GM19099 (cell line): ENCODE measurements around the gene ERAL1.

ENCODE experiments used
- POLR2A ChIP-seq: IDR thresholded peaks from 3 replicates; pipeline ENCODE4 v1.6.1; 2011; ENCODE audit warnings: low read depth; ENCODE audit not compliant: insufficient read length; ENCODE audit errors: extremely low read depth

Gene ERAL1

DNA sequence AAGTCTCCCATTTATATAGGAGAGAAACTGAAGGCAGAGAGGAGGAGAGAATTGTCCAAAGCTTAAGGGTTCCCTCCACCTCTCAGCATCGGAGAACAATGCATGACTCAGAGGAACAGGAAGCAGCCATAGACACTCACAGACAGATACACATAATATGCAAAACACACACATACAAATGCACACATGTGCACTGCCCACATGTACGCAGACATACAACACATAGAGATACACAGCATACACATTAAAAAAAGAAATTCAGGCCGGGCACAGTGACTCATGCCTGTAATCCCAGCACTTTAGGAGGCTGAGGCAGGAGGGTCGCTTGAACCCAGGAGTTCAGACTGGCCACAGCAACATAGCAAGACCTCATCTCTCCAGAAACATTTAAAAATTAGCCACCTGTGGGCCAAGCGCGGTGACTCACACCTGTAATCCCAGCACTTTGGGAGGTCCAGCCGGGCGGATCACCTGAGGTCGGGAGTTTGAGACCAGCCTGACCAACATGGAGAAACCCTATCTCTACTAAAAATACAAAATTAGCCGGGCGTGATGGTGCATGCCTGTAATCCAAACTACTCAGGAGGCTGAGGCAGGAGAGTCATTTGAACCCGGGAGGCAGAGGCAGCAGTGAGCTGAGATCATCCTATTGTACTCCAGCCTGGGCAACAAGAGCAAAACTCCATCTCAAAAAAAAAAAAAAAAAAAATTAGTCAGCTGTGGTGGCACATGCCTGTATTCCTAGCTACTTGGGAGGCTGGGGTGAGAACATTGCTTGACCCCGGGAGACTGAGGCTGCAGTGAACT is 11.3 kb downstream of the ERAL1 start:
- TF ChIP-seq POLR2A: no peak

DNA sequence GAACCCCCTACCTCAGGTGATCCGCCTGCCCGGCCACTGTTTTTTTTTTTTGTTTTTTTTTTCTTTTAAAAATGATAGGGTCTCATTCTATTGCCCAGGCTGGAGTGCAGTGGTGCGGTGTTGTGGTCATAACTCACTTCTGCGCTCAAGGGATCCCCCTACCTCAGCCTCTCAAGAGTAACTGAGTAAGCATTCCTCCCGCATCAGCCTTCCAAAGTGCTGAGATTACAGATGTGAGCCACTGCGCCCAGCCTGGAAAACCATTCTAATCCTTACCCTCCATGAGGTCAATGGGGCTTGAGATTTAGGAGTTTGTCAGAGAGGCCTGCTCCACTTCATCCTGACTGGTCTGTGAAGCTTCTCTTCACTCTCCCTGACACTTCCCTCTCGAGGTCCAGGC is 12.5 kb downstream of the ERAL1 start:
- no peak for TF ChIP-seq POLR2A

DNA sequence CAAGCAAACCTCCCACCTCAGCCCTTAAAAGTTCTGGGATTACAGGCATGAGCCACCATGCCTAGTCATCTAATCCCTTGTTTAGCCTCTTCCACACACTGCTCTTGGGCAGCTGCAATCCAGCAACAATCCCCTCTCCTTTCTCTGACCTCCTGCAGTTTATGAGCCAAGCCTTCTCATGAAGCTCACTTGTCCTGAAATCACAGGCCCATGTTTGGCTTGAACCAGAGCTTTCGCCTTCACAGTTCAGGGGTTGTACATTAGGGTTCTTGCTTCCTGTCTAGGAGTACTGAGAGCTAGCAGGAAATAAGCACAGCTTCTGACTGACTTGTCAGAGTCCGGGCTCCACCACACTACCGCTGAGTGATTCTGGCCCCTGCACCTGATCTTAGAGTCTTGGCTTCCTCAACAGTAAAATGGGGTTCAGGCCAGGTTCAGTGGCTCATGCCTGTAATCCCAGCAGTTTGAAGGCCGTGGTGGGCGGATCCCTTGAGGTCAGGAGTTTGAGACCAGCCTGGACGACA is 16.3 kb downstream of the ERAL1 start:
- TF ChIP-seq POLR2A: peak; percentile 47

DNA sequence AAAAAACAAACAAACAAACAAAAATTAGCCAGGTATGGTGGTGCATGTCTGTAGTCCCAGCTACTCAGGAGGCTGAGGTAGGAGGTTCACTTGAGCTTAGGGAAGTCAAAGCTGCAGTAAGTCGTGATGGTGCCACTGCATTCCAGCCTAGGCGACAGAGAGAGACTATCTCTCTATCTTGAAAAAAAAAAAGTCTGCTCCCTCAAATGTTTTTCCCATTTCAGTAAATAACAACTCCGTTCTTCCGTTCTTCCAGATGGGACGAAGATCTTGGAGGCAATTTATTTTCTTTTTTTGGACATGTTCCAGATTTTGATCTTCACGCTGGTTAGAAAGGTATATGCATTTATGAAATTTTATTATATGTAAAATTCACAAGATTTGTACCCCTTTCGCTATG is 19.0 kb downstream of the ERAL1 start:
- TF ChIP-seq POLR2A: no peak

DNA sequence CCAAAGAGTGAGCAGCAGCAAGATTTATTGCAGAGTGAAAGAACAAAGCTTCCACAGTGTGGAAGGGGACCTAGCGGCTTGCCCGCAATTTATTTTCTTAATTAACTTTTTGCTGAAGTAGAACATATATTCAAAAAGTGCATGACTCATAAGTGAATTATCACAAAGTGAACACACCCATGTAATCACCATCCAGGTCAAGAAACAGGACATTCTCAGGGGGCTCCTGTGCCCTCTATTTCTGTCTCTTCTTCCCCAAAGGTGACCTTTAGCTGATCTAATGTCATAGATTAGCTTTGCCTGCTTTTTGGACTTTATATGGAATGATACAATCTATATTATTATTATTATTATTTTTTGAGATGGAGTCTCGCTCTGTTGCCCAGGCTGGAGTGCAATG is 19.9 kb downstream of the ERAL1 start:
- no peak for TF ChIP-seq POLR2A

- no peak for TF ChIP-seq POLR2A
Observed at GRCh38 chr17:28875848-28876550, 21.2 kb downstream of the ERAL1 start.

DNA sequence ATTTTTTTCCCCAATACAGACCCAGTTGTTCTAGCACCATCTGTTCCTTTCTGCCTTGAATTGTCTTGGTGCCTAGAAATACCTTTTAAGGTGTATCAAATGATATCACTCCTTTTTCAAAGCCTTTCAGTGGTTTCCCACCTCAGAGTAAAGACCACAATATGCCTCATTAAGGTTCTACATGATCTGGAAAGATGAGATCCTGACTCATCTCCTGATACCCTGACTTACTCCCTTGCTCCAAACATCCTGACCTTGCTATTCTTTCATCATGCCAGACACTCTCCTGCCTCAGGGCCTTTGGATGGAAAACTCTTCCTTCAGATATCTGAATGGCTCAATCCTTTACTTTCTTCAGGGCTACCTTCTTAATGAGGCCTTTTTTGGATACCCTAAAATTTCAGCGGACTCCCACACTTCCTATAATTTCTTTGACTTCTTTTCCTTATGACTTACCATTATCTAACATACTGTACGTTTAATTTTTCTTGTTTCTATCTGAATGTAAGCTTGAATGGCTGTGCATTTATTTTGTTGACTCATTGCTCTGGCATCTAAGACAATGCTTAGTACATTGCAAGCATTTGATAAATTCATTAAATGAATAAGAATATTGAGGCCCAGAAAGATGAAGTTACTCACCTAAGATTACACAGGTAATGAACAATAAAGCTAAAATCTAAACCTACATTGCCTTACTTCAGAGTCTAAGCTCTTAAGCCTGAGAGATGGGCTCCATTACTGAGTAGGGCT is 23.5 kb downstream of the ERAL1 start:
- TF ChIP-seq POLR2A: no peak

- no peak for TF ChIP-seq POLR2A
Observed at GRCh38 chr17:28878981-28879380, 24.2 kb downstream of the ERAL1 start.

GRCh38 chr17:28879886-28880571 is 25.2 kb downstream of the ERAL1 start:
- no peak for TF ChIP-seq POLR2A

GRCh38 chr17:28880572-28880945 is 25.7 kb downstream of the ERAL1 start:
- no peak for TF ChIP-seq POLR2A

DNA sequence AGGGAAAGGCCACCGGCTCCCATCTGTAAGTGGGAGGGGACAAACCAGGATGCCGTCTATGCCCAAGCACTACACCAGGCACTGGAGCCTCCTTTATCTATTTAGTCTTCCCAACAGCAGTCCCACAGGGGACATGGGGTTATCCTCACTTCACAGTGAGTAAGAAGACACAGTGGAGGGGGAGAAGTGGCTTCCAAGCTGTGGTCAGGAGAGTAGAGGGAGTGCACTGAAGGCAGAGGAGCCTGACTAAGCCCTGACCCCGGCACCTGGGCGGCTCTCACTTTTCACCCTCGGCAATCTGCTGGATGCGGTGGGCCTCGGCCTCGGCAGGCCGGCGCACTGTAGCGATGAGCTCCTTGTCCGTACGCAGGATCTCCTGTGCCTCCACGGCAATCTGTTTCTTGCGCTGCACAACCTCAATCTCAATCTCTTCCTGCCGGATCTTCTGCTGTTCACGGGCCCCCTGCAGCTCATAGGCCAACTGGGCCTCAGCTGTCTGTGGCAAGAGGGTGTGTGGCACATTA is 26.8 kb downstream of the ERAL1 start:
- TF ChIP-seq POLR2A: no peak

- no peak for TF ChIP-seq POLR2A
Observed at GRCh38 chr17:28882154-28882895, 27.5 kb downstream of the ERAL1 start.

GRCh38 chr17:28883967-28884702 is 29.3 kb downstream of the ERAL1 start:
- no peak for TF ChIP-seq POLR2A

GRCh38 chr17:28885363-28885762 is 30.5 kb downstream of the ERAL1 start:
- no peak for TF ChIP-seq POLR2A

GRCh38 chr17:28885951-28886350 is 31.1 kb downstream of the ERAL1 start:
- no peak for TF ChIP-seq POLR2A
